Activated T-cell treated with anti-CD3 and anti-CD28 coated beads for 24 hours (primary cell): ENCODE data around the gene SLITRK1.

Experiments used
- DNase-seq: peaks from one replicate; pipeline ENCODE4 v3.0.0-alpha.2; 2020; ENCODE audit warnings: low read depth

The SLITRK1 gene

DNA sequence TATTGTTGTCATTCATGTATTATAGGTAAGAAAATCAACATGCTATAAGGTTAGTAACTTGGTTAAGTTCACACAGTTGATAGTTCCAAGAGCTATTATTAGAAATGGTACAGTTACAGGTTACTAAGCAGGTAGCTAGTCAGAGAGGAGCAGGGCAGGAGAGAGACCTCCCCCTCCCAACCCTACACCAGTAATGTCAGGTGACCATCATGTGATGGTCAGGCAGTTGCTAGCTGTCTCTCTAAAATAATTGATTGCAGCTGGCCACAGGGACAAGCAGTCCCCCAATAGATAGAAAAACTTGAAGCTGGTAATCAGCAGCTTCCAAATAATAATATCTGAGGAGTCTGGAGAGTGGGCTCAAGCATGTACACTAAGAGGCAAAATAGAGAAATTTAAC lies 14.6 kb downstream of the SLITRK1 start:
- DNase-seq, result no peak

GRCh38 chr13:83865161-83866137 lies 16.8 kb downstream of the SLITRK1 start:
- no peak for DNase-seq

GRCh38 chr13:83853771-83854170 lies 28.5 kb downstream of the SLITRK1 start:
- DNase-seq, result no peak

DNA sequence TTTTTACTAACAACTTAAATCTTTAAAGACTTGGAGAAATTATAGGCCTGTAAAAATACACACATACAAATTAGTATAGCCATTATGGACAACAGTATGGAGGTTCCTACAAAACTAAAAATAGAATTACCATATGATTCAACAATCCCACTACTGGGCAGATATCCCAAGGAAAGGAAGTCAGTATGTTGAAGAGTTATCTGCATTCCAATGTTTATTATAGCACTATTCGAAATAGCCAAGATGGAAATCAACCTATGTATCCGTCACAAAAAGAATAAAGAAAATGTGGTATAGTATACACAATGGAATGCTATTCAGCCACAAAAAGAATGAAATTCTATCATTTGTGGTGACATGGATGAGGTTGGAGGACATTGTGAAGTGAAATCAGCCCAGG lies 37.2 kb downstream of the SLITRK1 start:
- DNase-seq, result no peak

DNA sequence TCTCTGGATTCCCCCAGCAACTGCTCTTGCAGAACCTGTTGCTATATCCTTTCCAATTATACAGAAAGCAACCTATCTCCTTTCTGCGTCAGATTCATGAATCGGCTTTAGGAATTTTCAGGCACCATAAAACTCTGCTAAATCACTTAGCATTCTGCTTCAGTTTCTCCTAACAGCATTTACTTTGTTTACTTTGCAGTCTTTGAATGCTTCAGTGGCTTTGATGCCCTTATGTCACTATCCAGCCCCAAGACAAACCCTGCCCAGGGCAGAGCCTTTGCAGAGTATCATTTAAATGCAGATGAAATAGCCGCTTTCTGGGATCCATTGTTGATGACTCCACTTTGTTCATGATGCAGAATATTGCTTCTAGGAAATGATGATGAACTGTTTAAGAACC lies 43.1 kb downstream of the SLITRK1 start:
- DNase-seq, result no peak

DNA sequence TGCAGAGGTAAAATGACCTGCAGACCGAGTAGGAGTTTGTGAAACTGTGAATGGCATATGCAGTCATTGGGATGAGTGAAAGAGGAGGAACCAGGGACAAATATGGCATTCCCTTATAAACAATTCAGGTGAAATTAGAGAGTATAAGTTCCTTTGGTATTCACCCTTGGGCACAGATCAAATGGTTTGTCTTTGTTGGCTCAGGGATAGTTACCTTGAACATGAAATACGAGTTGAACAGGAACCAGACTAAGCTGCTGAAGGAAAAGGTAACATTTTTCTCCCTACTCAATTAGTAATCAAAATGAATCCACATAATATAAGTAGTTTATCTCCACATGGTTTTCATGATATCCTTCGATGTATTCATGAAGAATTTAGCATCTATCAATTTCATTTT lies 50.5 kb downstream of the SLITRK1 start:
- DNase-seq, result no peak

GRCh38 chr13:83829810-83830209 lies 52.5 kb downstream of the SLITRK1 start:
- no peak for DNase-seq

DNA sequence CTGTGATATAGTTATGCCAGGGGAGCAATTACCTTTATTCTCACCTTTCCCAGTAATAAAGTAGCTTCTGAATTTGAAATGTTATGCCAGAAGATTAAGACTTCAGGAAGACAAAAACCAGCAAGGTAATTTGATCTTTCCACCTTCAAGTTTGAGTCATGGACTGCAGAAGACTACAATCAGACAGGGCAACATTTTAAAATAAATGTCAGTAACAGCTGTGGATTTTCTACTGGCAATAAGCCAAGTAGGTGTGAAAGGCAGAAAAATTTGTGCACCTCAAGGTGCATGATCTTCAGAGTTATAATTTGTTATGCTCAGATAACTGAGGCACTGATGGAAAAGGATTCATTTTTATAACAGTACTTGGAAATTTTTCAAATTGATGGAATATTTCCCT lies 54.9 kb downstream of the SLITRK1 start:
- no peak for DNase-seq
